Subcutaneous abdominal adipose tissue (tissue), 5 donors: ENCODE results near the gene ZFP91.

Source experiments
- H3K27ac ChIP-seq: one replicate; pipeline ENCODE4 v1.7.0; 2013; ENCODE audit warnings: low read depth, mild to moderate bottlenecking, inconsistent platforms, low read length, moderate library complexity
- H3K27me3 ChIP-seq, 5 donors: one replicate each; pipeline ENCODE4 v1.7.0; 2013; ENCODE audit warnings: low read length in 5 of 5, inconsistent platforms in 1 of 5; ENCODE audit not compliant: control insufficient read depth in 5 of 5, insufficient read depth in 4 of 5
- H3K36me3 ChIP-seq, 5 donors: one replicate each; pipeline ENCODE4 v1.7.0; 2013; ENCODE audit warnings: low read length in 5 of 5; ENCODE audit not compliant: control insufficient read depth in 5 of 5, insufficient read depth in 5 of 5
- H3K4me1 ChIP-seq, 5 donors: one replicate each; pipeline ENCODE4 v1.7.0; 2013; ENCODE audit warnings: low read length in 5 of 5, mild to moderate bottlenecking in 3 of 5, moderate library complexity in 1 of 5; ENCODE audit not compliant: control insufficient read depth in 5 of 5, insufficient read depth in 5 of 5
- H3K4me3 ChIP-seq, 5 donors: one replicate each; pipeline ENCODE4 v1.7.0; 2013; ENCODE audit warnings: low read length in 5 of 5, low read depth in 1 of 5
- H3K9ac ChIP-seq, 5 donors: one replicate each; pipeline ENCODE4 v1.7.0; 2013; ENCODE audit warnings: low read length in 5 of 5, mild to moderate bottlenecking in 4 of 5, moderate library complexity in 3 of 5
- H3K9me3 ChIP-seq, 5 donors: one replicate each; pipeline ENCODE4 v1.7.0; 2013; ENCODE audit warnings: low read length in 5 of 5; ENCODE audit not compliant: control insufficient read depth in 5 of 5
- donor health status: healthy.
- donor health status: healthy.
- donor health status: healthy.
- donor health status: healthy.
- donor health status: healthy.

Gene ZFP91

DNA sequence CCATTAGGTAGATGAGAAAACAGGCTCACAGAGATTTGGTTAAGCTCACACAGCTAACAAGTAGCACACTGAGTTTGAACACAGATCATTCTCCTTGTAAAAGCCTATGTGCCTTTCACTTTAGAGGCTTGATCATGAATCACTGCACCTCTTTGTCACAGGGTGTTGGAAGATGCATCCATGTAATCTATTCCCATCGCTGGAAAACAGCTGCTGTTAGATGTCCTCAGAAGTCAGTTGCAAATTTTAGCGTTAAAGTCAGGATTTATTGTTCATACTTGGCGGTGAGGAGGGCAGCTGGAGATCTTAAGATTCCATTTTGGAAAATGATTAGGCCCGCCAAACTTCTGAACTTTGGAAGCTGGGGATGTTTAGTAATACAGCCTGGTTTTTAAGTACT, 46.2 kb downstream of the ZFP91 start:
- Histone ChIP-seq H3K27ac (no peak overlapping the region), H3K36me3 (peaks cover 25 to 41% (median 32%) of the 10 kb centered on the region in 5 donors), H3K9me3 (no peaks in the 10 kb centered on the region), H3K9ac (no peak overlapping the region), H3K27me3 (no peaks in the 10 kb centered on the region), H3K4me1 (peaks cover 0 to 14% (median 12%) of the 10 kb centered on the region in 5 donors), H3K4me3 (no peak overlapping the region)

DNA sequence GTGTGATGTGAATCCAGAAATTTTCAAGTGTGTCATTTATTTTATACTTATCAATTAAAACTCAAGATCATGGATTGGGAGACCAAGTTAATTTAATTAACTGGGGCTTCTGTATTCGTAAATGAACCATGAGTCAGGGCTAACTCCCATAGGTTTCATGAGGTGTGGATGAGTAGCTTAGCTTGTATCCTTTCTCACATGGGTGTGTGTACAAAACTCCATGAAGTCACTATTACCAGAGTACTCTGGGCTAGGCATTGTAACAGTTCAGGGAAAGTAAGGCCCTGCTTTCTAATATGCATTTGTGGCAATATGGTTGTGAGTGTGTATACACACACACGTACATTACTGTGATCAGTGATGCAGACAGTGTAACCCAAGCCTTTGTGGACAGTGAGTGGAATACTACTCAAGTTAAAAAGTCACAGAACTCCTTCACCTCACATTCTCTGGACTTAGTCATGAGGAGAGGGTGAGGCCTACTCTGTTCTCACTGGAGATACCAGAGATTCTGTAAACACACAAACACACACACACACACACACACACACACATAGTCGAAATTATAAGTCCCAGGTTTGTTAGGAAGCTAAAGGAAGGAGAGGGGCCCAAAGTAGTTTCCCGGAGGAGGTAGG, 47.1 kb downstream of the ZFP91 start:
- Histone ChIP-seq H3K9me3 (no peaks in the 10 kb centered on the region), H3K36me3 (peaks cover 22 to 34% (median 29%) of the 10 kb centered on the region in 5 donors), H3K4me1 (peaks cover 0 to 14% (median 12%) of the 10 kb centered on the region in 5 donors), H3K27me3 (no peaks in the 10 kb centered on the region), H3K4me3 (no peak overlapping the region), H3K27ac (no peak overlapping the region), H3K9ac (no peak overlapping the region)

DNA sequence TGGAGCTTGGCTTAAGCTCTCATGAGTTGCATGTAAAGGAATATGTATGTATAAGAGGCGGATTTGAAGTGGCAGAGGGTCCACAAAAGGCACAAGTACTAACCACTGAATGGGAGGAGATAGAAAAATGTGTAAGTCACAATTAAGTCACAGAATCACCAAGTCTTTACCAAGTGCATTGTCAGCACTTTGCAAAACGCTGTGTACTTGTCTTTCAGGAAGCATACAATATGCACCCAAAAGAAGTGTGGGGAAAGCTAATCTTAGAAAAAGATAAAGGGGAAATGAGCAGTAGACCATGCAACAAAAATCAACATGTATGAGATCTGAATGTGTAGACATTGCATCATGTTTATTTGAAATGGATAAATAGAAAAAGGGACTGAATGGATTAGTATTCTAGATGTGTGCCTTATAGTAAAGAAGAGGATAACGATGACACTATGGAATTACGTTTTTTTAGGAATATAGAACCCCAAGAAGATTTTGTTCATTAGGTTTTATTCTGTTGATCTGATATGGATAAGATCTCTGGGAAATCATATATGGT, 48.1 kb downstream of the ZFP91 start:
- H3K27ac ChIP-seq, result peak overlapping the region; percentile 62
- no peaks in the 10 kb centered on the region for H3K27me3 ChIP-seq
- peaks cover 15 to 32% (median 29%) of the 10 kb centered on the region in 5 donors for H3K36me3 ChIP-seq
- H3K9ac ChIP-seq, result peak overlapping the region in 1 of 5 donors; percentile 43
- no peak overlapping the region for H3K4me3 ChIP-seq
- H3K9me3 ChIP-seq, result no peaks in the 10 kb centered on the region
- H3K4me1 ChIP-seq, result peaks cover 0 to 14% (median 12%) of the 10 kb centered on the region in 5 donors

- peak overlapping the region; percentile 62 for H3K27ac ChIP-seq
- H3K4me3 ChIP-seq, result no peak overlapping the region
- no peak overlapping the region for H3K9ac ChIP-seq
Measured at GRCh38 chr11:58628446-58628845, 49.6 kb downstream of the ZFP91 start.

DNA sequence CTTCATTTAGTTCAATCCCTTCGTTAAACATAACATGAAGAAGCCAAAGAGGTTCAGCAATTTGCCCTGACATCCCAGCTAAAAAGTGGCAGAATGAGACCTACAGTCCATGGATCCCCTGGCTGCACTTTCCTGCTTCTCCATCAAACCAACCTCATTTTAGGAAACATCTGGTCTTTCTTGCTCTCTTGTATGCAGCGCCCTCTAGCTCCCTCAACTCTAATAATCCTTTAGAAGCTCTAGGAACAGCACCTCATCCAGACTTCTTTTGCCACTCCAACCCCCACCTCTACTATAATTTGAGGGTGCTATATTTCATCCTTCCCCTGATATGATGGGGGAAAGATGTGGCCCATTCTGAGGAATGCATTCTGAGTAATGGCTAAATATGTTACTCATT, 51.0 kb downstream of the ZFP91 start:
- Histone ChIP-seq H3K9ac (no peak overlapping the region), H3K4me3 (no peak overlapping the region)

More at GRCh38 chr11:58628446-58628845, 49.6 kb downstream of the ZFP91 start:
- Histone ChIP-seq H3K4me1 (peaks cover 0 to 14% (median 12%) of the 10 kb centered on the region in 5 donors), H3K36me3 (peaks cover 9 to 20% (median 16%) of the 10 kb centered on the region in 5 donors), H3K9me3 (no peaks in the 10 kb centered on the region), H3K27me3 (no peaks in the 10 kb centered on the region)

DNA sequence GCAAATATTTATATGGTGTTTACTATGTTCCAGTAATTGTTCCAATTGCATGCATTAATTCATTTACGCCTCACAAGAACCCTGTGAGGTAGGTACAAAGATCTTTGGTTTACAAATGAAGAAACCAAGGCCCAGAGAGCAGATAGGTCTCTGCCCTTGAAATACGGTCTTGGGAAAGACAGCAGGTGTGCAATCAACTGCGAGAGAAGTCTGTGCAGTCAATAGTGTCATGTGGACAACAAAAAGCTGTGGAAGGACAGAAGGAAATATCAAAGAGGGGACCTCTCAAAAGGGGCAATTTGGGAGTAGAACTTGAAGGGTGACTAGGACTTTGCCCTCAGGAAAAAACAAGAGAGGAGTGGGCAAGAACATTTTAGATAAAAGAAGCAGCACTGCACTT, 52.5 kb downstream of the ZFP91 start:
- H3K36me3 ChIP-seq, result no peaks in the 10 kb centered on the region
- no peak overlapping the region for H3K4me3 ChIP-seq
- no peaks in the 10 kb centered on the region for H3K9me3 ChIP-seq
- H3K27me3 ChIP-seq, result no peaks in the 10 kb centered on the region
- H3K4me1 ChIP-seq, result peaks cover 0 to 14% (median 12%) of the 10 kb centered on the region in 5 donors
- no peak overlapping the region for H3K27ac ChIP-seq
- H3K9ac ChIP-seq, result no peak overlapping the region

More for the DNA sequence above, 51.0 kb downstream of the ZFP91 start:
- peaks cover 0 to 14% (median 12%) of the 10 kb centered on the region in 5 donors for H3K4me1 ChIP-seq
- peaks cover 2 to 8% (median 3%) of the 10 kb centered on the region in 5 donors for H3K36me3 ChIP-seq
- H3K27me3 ChIP-seq, result no peaks in the 10 kb centered on the region
- no peaks in the 10 kb centered on the region for H3K9me3 ChIP-seq
- H3K27ac ChIP-seq, result no peak overlapping the region

- Histone ChIP-seq H3K27ac (no peak overlapping the region), H3K4me1 (peaks cover 0 to 11% (median 6%) of the 10 kb centered on the region in 5 donors), H3K36me3 (no peaks in the 10 kb centered on the region), H3K27me3 (no peaks in the 10 kb centered on the region), H3K9me3 (no peaks in the 10 kb centered on the region), H3K4me3 (no peak overlapping the region), H3K9ac (no peak overlapping the region)
Measured at GRCh38 chr11:58632510-58632909, 53.6 kb downstream of the ZFP91 start.

- H3K4me3 ChIP-seq, result no peak overlapping the region
- peaks cover 0 to 20% (median 17%) of the 10 kb centered on the region in 5 donors for H3K4me1 ChIP-seq
- no peak overlapping the region for H3K9ac ChIP-seq
- no peaks in the 10 kb centered on the region for H3K27me3 ChIP-seq
- H3K27ac ChIP-seq, result no peak overlapping the region
- no peaks in the 10 kb centered on the region for H3K9me3 ChIP-seq
- H3K36me3 ChIP-seq, result no peaks in the 10 kb centered on the region
Measured at GRCh38 chr11:58636587-58636986, 57.7 kb downstream of the ZFP91 start.

- no peak overlapping the region for H3K4me3 ChIP-seq
- H3K9ac ChIP-seq, result no peak overlapping the region
- no peaks in the 10 kb centered on the region for H3K27me3 ChIP-seq
- no peaks in the 10 kb centered on the region for H3K36me3 ChIP-seq
- peaks cover 0 to 20% (median 17%) of the 10 kb centered on the region in 5 donors for H3K4me1 ChIP-seq
- H3K27ac ChIP-seq, result no peak overlapping the region
- no peaks in the 10 kb centered on the region for H3K9me3 ChIP-seq
Measured at GRCh38 chr11:58637371-58637770, 58.5 kb downstream of the ZFP91 start.

DNA sequence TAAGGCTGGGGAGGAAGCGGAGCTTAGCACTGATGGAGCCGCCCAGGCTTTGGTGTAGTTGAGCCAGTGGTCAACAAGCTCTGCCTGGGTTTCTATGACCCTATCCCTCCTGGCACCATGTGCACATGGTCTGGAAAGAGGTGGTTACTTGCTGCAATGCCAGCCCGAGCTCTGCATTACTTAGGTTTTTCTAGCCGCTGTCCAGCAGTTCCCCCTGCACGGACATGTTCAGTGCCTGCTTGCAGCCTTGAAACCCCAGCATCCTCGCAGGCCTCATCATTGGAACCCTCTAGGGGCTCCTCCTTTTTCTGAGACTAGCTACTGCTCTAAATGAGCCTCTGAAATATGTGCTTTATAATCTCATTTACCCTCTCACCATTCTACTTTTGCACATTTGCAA, 60.2 kb downstream of the ZFP91 start:
- H3K27ac ChIP-seq, result no peak overlapping the region
- H3K9ac ChIP-seq, result no peak overlapping the region
- H3K4me3 ChIP-seq, result no peak overlapping the region
- H3K36me3 ChIP-seq, result no peaks in the 10 kb centered on the region
- no peaks in the 10 kb centered on the region for H3K27me3 ChIP-seq
- H3K9me3 ChIP-seq, result no peaks in the 10 kb centered on the region
- peaks cover 0 to 20% (median 17%) of the 10 kb centered on the region in 5 donors for H3K4me1 ChIP-seq
